Measurements from ENCODE around the gene JAK1. TPM values are rescaled to one million over a fixed set of nuclear protein-coding genes. Genes with fewer than 3 reads are reported as not detected.

Gene JAK1
- polyA plus RNA-seq, 2 of the 4 experiments (the other 2 are of a cell fraction), result 110 to 159 TPM

DNA sequence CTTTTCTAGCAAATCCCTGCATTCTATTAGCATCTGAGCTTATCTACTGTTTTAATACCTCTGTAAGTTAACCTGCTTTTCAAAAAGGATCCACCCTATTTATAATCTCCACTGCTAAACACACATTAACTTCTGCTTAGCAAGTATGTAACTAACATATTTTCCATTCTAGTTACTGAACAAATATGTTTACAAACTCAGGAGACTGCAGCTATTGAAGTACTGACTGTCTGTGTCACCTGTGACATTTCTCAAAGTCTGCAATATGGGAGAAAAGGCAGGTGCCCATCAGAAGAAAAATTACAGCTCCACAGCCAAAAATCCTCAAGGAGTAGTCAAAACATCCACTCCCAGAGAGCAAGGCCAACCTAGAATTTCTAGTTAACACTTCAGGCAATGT, 88.3 kb downstream of the JAK1 start:
- Histone ChIP-seq H3K4me3 (no peak overlapping the region), H3K27ac (no peak overlapping the region), H3K9me3 (no peaks in the 10 kb centered on the region), H3K4me1 (peaks cover 21% of the 10 kb centered on the region), H3K4me2 (no peak overlapping the region)
- DNase-seq (ENCODE audit: low read depth in 1 of 2, low spot score in 1 of 2), result no peak
- TF ChIP-seq MAFK (IDR thresholded peaks at IDR 0.05; ENCODE audit: partially characterized antibody) (no peak), FOSL2 (IDR thresholded peaks at IDR 0.05) (no peak), FOSL2 (CRISPR knock-in tag; IDR thresholded peaks at IDR 0.05) (no peak), REST (IDR thresholded peaks at IDR 0.05) (no peak), JUNB (IDR thresholded peaks at IDR 0.05) (no peak), CTCF (IDR thresholded peaks at IDR 0.05) (no peak), ESRRA (IDR thresholded peaks at IDR 0.05; ENCODE audit: borderline replicate concordance, low read length) (no peak), HOXA7 (CRISPR knock-in tag; IDR thresholded peaks at IDR 0.05) (no peak), CBX2 (IDR thresholded peaks at IDR 0.05; ENCODE audit: borderline replicate concordance, low read depth) (no peak)
- no peak for FAIRE-seq
- ChIA-PET POLR2A (no interaction called here), CTCF (interaction anchor here (0.7 kb wide), 1 partner anchor 62 kb away, joined by 4 read pairs; no protein-coding TSS in a partner anchor)
- ATAC-seq, result no peak

GRCh38 chr1:64877598-64877997, 88.8 kb downstream of the JAK1 start:
- FAIRE-seq (no peak), ATAC-seq (no peak), DNase-seq (ENCODE audit: low read depth in 1 of 2, low spot score in 1 of 2) (no peak)
- TF ChIP-seq MAZ (IDR thresholded peaks at IDR 0.05; ENCODE audit: borderline replicate concordance, low read depth, low read length), result no peak
- no peak for TF ChIP-seq HMGXB4 (CRISPR knock-in tag; IDR thresholded peaks at IDR 0.05; ENCODE audit: borderline replicate concordance)
- no peak for TF ChIP-seq CTCF (IDR thresholded peaks at IDR 0.05)
- no peak for TF ChIP-seq MAX (IDR thresholded peaks at IDR 0.05)
- no peak for TF ChIP-seq NPAS2 (CRISPR knock-in tag; IDR thresholded peaks at IDR 0.05; ENCODE audit: borderline replicate concordance)
- TF ChIP-seq RCOR1 (IDR thresholded peaks at IDR 0.05; ENCODE audit: low read depth, low read length), result no peak
- no peak for TF ChIP-seq PHF8 (IDR thresholded peaks at IDR 0.05; ENCODE audit: borderline replicate concordance, low read depth)
- TF ChIP-seq HOXB5 (CRISPR knock-in tag; IDR thresholded peaks at IDR 0.05), result no peak
- no peak for TF ChIP-seq FOSB (CRISPR knock-in tag; IDR thresholded peaks at IDR 0.05)
- no peak for TF ChIP-seq ZNF302 (CRISPR knock-in tag; IDR thresholded peaks at IDR 0.05)
- TF ChIP-seq GATA3 (IDR thresholded peaks at IDR 0.05; ENCODE audit: borderline replicate concordance), result no peak
- TF ChIP-seq JUNB (IDR thresholded peaks at IDR 0.05), result no peak
- TF ChIP-seq HOXB13 (CRISPR knock-in tag; IDR thresholded peaks at IDR 0.05; ENCODE audit: low read depth), result no peak
- no peak for TF ChIP-seq BCL3 (IDR thresholded peaks at IDR 0.05)
- no peak for TF ChIP-seq KDM1A (IDR thresholded peaks at IDR 0.05; ENCODE audit: low read depth)
- TF ChIP-seq ATOH8 (CRISPR knock-in tag; IDR thresholded peaks at IDR 0.05; ENCODE audit: low read depth), result no peak
- TF ChIP-seq POLR2A (IDR thresholded peaks at IDR 0.05; ENCODE audit: low read length), result no peak
- TF ChIP-seq NFE2L2 (conservative IDR thresholded peaks at IDR 0.05; ENCODE audit: low read length), result no peak
- TF ChIP-seq HEYL (CRISPR knock-in tag; IDR thresholded peaks at IDR 0.05), result no peak
- Histone ChIP-seq H3K4me2 (no peak overlapping the region), H3K4me1 (peaks cover 20% of the 10 kb centered on the region), H3K9me3 (no peaks in the 10 kb centered on the region), H3K4me3 (no peak overlapping the region), H3K27ac (no peak overlapping the region)
- ChIA-PET POLR2A (no interaction called here), CTCF (interaction anchor here (0.7 to 1.0 kb wide), 2 partner anchors 9 to 63 kb away, joined by 3 to 4 read pairs; no protein-coding TSS in a partner anchor)
- WGBS (ENCODE audit: missing lambda C conversion rate), result 92% methylated on average over 1 of the region's 1 CpG
